Muscle of arm (tissue), 12 donors: ENCODE data around the gene PPP2R1B. TPM values are rescaled to one million over a fixed set of nuclear protein-coding genes. Genes with fewer than 3 reads are reported as not detected.
"Not testable (repeated sequence)": the region's sequence is repeated elsewhere in the genome, so short reads cannot be mapped to it uniquely, and the experiment has no call there.

ENCODE experiments used
- DNase-seq: peaks from one replicate; pipeline ENCODE4 v3.0.0-alpha.2; 2013
- polyA plus RNA-seq, 12 donors: library from polyadenylated mRNA; unstranded; fragments of 120-200 nt; gene quantifications; one replicate each; pipeline ENCODE4 v1.2.1, GENCODE V29; 2013; ENCODE audit not compliant: insufficient read length in 12 of 12

PPP2R1B gene
- polyA plus RNA-seq, 12 donors: 9.0 to 16.4 (median 13.7) TPM; not detected in 1

DNA sequence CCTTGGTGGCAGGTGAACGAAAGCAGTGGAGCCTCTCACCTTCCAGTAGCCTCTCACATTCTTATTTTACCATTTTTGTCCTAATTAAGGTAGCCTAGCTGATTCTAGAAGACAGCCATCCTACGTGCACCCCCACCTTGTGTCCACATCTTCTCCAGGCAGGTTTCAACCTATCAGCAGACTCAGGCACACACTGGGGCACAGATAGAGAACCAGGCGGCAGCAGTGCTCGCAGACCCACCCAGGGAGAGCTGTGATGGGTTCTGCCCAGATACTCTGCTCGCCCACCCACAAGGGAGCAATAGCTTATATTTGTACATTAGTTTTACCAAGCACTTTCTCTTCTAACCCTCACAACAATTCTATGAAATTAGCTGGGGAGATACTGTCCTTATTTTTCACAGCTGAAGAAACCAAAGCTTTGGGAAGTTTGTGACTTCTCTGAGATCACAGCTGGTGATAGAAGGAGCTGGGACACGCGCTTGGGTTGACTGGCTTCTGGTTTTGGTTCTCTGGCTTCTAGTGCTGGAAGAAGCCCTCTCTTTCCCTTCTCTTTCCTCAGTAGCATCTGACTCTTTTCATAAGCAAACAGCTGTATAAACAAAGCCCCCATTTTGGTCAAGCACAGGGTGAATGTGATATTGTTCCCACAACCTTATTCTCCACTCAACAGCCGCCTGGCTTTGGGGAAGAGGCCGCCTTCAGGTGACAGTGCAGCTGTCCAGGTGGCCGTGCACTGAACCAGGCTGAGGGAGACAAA lies 36.9 kb downstream of the PPP2R1B start:
- no peak for DNase-seq

- DNase-seq: no peak
These were observed 38.8 kb downstream of the PPP2R1B start for GRCh38 chr11:111727431-111727830.

GRCh38 chr11:111726301-111726713 lies 39.9 kb downstream of the PPP2R1B start:
- no peak for DNase-seq

- no peak for DNase-seq
These were observed 40.6 kb downstream of the PPP2R1B start for GRCh38 chr11:111725621-111726020.

- no peak for DNase-seq
These were observed 41.5 kb downstream of the PPP2R1B start for GRCh38 chr11:111724615-111725129.

DNA sequence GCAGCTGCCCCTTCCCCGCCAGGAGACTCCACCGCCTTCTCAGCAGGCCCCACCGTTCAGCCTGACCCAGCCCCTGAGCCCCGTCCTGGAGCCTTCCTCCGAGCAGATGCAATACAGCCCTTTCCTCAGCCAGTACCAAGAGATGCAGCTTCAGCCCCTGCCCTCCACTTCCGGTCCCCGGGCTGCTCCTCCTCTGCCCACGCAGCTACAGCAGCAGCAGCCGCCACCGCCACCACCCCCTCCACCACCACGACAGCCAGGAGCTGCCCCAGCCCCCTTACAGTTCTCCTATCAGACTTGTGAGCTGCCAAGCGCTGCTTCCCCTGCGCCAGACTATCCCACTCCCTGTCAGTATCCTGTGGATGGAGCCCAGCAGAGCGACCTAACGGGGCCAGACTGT lies 42.6 kb downstream of the PPP2R1B start:
- no peak for DNase-seq

DNA sequence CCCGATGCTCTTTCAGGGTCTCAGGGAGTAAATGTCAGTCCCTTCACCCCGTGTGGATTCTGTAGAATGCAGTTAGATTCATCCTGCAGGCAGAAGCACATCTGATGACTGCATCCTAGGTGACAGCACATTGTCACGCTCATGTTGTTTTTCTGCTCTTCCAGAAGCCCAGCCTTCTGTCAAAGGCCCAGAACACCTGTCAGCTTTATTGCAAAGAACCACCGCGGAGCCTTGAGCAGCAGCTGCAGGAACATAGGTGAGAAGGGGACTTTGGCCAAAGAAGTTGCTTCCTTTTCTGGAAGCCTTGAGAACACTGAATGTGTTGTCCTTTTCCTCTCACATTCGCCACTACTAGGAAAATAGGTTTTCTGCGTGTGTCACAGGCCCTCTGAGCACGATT lies 43.7 kb downstream of the PPP2R1B start:
- no peak for DNase-seq

GRCh38 chr11:111720801-111721494 lies 45.2 kb downstream of the PPP2R1B start:
- DNase-seq: no peak

DNA sequence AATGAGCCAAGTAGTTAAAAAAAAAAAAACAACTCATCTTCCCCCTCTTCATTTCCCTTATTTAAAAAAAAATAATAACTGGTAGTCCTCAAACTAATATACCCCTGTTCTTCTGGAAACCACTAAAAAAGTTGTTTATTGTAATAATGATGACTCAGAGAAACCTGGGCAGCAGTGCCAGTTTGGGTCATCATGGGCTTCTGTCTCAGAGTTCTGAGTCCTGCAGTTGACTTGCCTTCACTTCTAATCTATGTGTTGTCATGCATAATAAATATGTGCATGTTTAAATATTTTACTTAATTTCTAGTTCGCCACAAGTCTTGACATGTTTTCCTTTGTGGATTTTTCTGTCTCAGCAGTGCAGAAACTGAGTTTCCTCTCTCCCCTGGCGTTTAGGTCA lies 46.8 kb downstream of the PPP2R1B start:
- no peak for DNase-seq

DNA sequence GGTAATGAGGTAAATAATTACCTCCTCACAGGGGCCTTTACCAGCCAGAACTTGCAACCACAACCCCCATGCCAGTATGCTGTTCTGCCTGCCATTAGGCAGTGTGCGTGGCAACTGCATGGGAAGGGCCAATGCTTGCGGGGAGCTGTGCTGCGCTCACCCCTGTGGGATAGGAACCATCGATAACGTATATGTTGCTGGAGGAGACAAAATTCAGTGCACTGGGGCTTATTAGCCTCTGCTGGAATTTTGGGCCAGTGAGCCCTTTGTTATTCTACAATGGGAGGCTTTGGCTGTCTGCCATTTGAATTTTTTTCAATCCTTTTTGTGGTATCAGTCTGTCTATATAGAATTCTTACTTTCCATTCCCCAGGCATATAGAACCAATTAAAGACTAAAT lies 47.3 kb downstream of the PPP2R1B start:
- DNase-seq: no peak

DNA sequence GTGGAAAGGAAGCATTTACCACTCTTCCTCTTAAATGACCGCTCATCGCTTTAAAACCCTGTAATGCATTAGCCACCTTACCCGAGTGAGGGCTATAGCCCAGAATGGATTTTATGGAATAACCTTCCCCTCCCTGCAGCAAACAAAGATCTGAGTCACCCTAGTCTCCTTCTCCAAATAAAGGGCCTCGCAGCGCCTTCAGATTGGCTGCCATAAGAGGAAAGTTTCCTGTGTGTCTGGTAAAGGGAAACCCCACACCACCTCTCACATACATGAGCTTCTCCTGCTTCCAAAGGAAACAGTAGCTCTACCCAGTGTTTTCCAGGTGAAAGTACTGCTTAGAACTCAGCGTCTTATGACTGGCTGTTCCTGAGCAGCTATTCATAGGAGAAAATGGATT lies 47.8 kb downstream of the PPP2R1B start:
- DNase-seq: no peak

GRCh38 chr11:111717660-111718059 lies 48.5 kb downstream of the PPP2R1B start:
- DNase-seq: not testable (repeated sequence)

- no peak for DNase-seq
These were observed 50.9 kb downstream of the PPP2R1B start for GRCh38 chr11:111715142-111715816.

- DNase-seq: no peak
These were observed 51.7 kb downstream of the PPP2R1B start for GRCh38 chr11:111714522-111714921.

- DNase-seq: no peak
These were observed 58.5 kb downstream of the PPP2R1B start for GRCh38 chr11:111707691-111708067.

DNA sequence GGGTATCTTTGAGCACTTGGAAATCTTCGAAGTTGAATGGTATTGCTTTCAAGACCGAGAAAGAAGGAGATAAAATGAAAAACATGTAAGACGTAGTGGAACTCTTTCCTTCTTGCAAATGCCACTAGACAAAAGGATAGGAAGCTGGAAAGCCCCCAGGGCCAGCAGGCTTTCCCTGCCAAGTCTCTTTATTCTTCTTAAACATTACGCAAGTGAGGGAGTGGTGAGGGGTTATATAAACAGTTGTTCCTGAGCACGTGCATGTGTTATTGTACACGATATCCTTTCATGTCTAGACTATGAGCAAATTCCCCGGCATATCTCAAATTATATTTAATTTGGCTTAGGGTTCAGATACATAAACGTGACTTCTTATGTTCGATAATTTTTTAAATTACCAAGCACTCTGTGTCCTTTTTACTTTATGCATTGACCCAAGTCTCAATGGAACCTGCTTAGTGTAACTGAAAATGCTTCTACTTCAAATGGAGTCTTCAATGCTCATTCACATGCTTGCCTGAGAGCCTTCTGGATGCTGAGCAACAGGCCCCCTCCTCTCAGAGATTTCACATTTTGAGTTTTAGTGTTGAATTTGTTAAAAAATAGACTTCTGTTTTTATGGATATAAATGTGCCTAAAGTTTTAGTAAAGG lies 59.0 kb downstream of the PPP2R1B start:
- DNase-seq: no peak

DNA sequence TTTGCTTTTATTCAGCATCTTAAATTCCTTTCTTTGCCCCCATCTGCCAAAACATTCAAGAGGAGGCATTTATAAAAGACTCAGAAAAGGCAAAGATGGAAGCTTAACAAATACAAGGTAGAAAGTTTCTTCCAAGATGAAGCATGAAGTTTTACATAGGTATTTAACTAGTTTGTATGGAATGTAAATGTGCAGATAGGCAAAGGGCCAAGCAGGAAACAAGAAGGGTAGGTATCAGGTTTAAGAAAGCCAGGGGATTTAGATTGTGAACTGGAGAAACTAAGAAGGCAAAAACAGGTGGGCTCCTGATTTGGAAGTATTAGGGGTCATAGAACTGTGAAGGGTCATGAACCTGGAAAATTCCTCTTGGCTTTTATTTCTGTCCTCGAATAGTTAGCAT lies 62.6 kb downstream of the PPP2R1B start:
- DNase-seq: no peak

DNA sequence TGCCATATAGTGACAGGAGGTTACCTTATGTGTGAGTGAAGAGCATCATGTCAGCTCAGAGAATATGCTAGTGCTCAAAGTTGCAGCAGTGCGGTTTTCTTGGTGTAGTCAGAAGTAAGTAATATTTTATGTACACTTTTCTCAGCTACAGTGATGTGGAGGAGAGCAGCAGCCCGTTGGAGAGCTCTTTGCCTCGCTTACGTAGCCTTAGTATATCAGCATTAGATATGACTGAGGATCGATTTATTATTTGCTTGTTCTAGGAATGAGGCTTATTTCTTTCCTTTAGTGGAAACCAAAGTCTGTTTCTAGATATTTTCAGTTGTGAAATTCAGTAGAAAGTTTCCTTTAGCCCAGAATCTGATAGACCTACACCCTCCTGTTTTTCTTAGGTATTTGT lies 63.6 kb downstream of the PPP2R1B start:
- DNase-seq: no peak

DNA sequence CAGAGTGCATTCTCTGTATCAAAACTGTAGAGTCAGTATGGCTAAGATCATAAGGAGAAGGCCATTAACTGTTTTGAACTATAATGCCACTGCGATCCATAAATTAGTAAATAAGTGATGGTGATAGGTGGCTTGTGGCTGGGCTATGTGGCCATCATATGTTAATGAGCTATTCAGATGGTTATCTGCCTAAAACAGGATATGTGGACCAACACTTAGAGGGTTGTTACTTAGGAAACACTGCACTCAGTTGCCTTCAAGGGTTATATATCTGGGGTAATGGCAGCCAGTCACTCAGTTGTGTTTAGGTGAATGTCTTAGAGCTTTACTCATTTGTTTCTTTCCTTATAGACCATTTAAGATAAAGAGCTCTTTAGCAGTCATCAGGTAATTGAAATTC lies 66.0 kb downstream of the PPP2R1B start:
- DNase-seq: no peak

- DNase-seq: no peak
These were observed 66.5 kb downstream of the PPP2R1B start for GRCh38 chr11:111699579-111700156.

DNA sequence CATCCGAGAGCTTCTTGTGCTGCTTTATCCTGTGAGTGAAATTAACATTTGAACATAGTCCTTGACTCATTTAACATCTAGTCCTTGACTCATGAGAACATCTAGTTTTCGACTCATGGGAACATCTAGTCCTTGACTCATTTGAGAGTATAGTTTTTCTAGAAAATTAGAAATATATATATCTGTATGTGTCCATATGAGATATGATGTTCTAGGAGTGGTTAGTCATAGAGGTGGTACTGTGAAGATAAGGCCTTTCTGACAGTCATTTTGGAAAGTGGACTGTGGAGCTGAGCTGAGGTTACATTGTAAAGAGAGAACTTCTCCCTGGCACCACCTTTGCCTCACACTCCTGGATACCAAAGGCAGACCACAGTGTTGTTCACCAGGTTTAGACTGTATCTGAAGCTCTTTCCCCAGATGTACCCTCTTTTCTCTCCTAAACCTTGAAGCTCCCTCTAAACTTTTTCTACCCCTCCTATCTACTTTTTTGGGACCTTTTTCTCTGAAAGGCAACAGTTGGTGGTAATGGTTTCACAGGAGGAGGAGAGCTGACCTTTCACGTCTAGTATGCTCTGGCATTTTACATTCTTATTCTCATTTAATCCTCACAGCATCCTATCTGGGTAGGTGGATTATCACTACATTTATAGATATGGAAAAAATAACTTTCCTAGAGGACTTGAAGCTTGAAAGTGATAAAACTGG lies 67.2 kb downstream of the PPP2R1B start:
- no peak for DNase-seq
